Measurements from ENCODE around the gene PARVB. TPM values are rescaled to one million over a fixed set of nuclear protein-coding genes. Genes with fewer than 3 reads are reported as not detected.

The PARVB gene
- polyA plus RNA-seq, 3 donors from 2014 or later, result 1.8 to 3.8 (median 2.7) TPM

GRCh38 chr22:44026066-44026629, 2.0 kb downstream of the PARVB start:
- peaks cover 0 to 5% (median 0%) of the 10 kb centered on the region in 3 donors for H3K36me3 Mint-ChIP-seq
- H3K9me3 Mint-ChIP-seq, result no peaks in the 10 kb centered on the region
- peaks cover 28 to 29% of the 10 kb centered on the region in 2 donors for H3K4me1 Mint-ChIP-seq
- H3K27ac Mint-ChIP-seq, result peak overlapping the region in 4 of 6 donors; percentile 85 to 95 (median 91)
- peak overlapping the region; percentile 44 to 83 (median 73) for H3K4me3 Mint-ChIP-seq
- DNase-seq, result no peak
- peaks cover 1 to 13% (median 4%) of the 10 kb centered on the region in 3 donors for H3K27me3 Mint-ChIP-seq (ENCODE audit: low read depth in 3 of 3)

DNA sequence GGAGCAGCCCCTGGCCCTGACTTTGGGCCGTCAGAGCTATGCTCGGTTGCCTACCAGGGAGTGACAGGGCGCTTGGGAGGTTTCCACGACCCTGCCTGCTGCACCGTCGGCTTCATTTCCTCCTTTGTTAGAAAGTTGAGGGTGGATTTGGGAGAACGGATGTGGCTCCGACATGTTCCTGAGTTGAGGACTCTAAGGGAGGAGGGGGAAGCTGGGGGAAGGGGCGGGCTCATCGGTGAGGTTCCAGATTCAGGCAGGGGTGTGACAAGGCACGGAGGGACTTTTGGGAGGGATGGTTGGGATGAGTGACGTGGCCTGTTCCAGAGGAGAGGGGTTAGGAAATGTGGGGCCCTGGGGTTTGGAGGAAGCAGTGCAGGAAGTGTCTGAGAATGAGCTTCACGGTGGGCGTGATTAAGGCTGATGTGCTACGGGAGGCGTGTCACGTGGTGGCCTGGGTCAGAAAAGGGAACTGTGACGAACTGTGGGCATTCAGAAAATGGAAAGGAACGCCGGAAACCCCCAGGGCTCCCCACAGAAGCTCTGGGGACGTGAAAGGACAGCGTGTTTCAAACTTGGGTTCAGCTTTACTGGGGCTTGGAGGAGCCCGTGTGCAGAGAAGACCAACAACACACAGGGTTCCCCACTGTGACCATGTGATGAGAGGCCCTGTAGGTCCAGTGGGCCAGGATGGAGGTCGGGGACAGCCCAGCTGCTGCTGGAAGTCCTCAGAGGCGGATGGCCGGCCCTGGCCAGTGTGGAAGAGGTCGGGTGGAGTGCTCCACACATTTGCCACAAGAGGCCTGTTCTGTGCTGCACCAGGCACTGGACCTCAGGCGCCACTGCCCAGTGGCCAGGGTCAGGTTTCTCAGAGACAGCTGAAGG, 2.8 kb downstream of the PARVB start:
- H3K4me3 Mint-ChIP-seq, result peak overlapping the region; percentile 68 to 83 (median 79)
- peak; percentile 56 to 69 (median 56) for DNase-seq

GRCh38 chr22:44028091-44028490, 4.0 kb downstream of the PARVB start:
- Mint-ChIP-seq H3K36me3 (peaks cover 0 to 5% (median 0%) of the 10 kb centered on the region in 3 donors), H3K27ac (peak overlapping the region in 1 of 6 donors; percentile 95), H3K27me3 (ENCODE audit: low read depth in 3 of 3) (peaks cover 4 to 13% (median 6%) of the 10 kb centered on the region in 3 donors), H3K4me3 (peak overlapping the region in 1 of 5 donors; percentile 14), H3K9me3 (no peaks in the 10 kb centered on the region), H3K4me1 (peaks cover 28 to 30% of the 10 kb centered on the region in 2 donors)
- no peak for DNase-seq

More for the DNA sequence above, 2.8 kb downstream of the PARVB start:
- peaks cover 28 to 30% of the 10 kb centered on the region in 2 donors for H3K4me1 Mint-ChIP-seq
- H3K27me3 Mint-ChIP-seq (ENCODE audit: low read depth in 3 of 3), result peaks cover 4 to 13% (median 6%) of the 10 kb centered on the region in 3 donors
- no peaks in the 10 kb centered on the region for H3K9me3 Mint-ChIP-seq
- H3K27ac Mint-ChIP-seq, result peak overlapping the region; percentile 82 to 95 (median 90)
- H3K36me3 Mint-ChIP-seq, result peaks cover 0 to 5% (median 0%) of the 10 kb centered on the region in 3 donors

DNA sequence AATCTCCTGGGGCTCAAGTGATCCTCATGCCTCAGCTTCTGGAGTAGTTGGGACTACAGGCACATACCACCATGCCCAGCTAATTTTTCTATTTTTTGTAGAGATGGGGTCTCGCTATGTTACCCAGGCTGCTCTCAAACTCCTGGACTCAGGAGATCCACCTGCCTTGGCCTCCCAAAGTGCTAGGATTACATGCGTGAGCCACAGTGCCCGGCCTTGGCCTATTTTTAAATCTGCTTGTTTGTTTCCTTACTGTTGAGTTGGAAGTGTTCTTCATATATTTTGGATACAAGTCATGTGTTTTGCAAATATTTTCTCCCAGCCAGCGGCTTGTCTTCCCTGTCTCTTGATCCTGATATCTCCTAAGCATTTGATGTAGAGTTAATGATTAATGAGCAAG, 5.0 kb downstream of the PARVB start:
- Mint-ChIP-seq H3K4me1 (peaks cover 27 to 28% of the 10 kb centered on the region in 2 donors), H3K27ac (peak overlapping the region in 1 of 6 donors; percentile 42), H3K9me3 (no peaks in the 10 kb centered on the region), H3K4me3 (no peak overlapping the region), H3K27me3 (ENCODE audit: low read depth in 3 of 3) (peaks cover 4 to 13% (median 6%) of the 10 kb centered on the region in 3 donors), H3K36me3 (peaks cover 0 to 5% (median 0%) of the 10 kb centered on the region in 3 donors)
- no peak for DNase-seq

DNA sequence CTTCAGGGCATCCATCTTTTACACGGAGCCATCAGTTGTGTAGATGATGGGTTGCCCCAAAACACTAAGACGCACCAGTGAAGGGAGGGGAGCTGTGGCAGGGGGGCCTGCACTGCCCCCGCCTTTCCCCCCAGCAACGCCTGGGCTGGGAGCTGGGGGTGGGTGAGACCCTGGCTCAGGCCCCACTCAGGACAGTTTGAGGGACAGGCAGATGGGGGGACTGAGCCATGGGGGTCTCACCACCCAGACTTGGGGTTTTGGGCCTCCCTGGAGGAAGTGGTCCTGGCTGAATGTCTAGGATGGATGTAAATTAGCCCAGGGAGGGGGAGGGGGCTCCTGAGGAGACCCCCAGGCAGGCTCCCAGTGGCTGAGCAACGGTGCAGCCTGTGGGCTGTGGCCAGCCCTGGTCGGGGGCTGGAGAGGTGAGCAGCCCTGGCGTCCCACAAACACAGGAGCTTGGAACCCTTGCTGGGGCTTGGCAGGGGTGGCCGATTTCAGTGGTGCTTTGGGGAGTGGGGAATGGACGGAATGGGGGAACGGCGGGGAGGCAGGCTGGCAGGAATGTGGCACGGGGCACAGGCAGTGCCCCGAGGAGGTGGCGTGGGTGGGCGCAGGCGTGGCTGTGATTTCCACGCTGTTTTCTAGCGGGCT, 6.1 kb downstream of the PARVB start:
- H3K4me1 Mint-ChIP-seq, result peaks cover 23 to 24% of the 10 kb centered on the region in 2 donors
- no peak overlapping the region for H3K4me3 Mint-ChIP-seq
- peak overlapping the region in 1 of 6 donors; percentile 64 for H3K27ac Mint-ChIP-seq
- H3K36me3 Mint-ChIP-seq, result peaks cover 0 to 5% (median 0%) of the 10 kb centered on the region in 3 donors
- peaks cover 6 to 13% (median 7%) of the 10 kb centered on the region in 3 donors for H3K27me3 Mint-ChIP-seq (ENCODE audit: low read depth in 3 of 3)
- no peaks in the 10 kb centered on the region for H3K9me3 Mint-ChIP-seq
- DNase-seq, result no peak

- H3K36me3 Mint-ChIP-seq, result peaks cover 0 to 5% (median 0%) of the 10 kb centered on the region in 3 donors
- no peak for DNase-seq
- H3K4me3 Mint-ChIP-seq, result no peak overlapping the region
- H3K9me3 Mint-ChIP-seq, result no peaks in the 10 kb centered on the region
- peaks cover 18 to 20% of the 10 kb centered on the region in 2 donors for H3K4me1 Mint-ChIP-seq
- H3K27ac Mint-ChIP-seq, result peak overlapping the region in 1 of 6 donors; percentile 64
- peaks cover 6 to 13% (median 7%) of the 10 kb centered on the region in 3 donors for H3K27me3 Mint-ChIP-seq (ENCODE audit: low read depth in 3 of 3)
These were observed 6.6 kb downstream of the PARVB start for GRCh38 chr22:44030702-44031082.

- Mint-ChIP-seq H3K9me3 (no peaks in the 10 kb centered on the region), H3K4me3 (no peak overlapping the region), H3K27me3 (ENCODE audit: low read depth in 3 of 3) (peaks cover 6 to 8% (median 7%) of the 10 kb centered on the region in 3 donors), H3K4me1 (peaks cover 15 to 16% of the 10 kb centered on the region in 2 donors), H3K36me3 (peaks cover 0 to 5% (median 0%) of the 10 kb centered on the region in 3 donors), H3K27ac (no peak overlapping the region)
- DNase-seq, result no peak
These were observed 7.3 kb downstream of the PARVB start for GRCh38 chr22:44031158-44031952.

DNA sequence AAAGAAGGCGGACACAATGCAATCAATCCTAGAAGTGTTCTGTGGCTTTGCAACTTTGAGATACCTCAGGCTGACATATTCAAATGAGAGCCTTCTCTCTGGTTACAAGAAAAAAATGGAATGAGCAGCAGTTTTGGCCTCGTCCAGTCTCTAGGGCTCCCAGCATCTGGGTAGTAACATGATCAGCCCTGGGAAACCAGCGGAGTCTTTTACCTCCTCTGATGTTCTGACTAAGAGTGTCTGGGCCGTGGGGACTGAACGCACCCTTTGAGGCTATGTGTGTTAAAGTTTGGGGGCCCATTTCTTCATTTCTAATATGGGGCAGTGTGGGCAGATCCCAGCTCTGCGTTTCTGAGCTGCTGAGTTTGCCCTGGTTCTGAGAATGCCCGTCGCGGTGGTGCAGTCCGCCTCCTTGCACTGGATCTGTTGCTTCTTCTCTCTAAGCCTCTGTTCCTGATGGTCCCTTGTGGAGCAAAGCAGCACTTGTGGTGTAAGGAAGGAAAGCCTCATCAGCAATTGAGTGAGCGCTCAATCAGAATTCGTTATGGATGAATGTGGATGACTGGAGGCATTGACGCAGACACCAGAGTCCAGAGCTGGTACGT, 8.1 kb downstream of the PARVB start:
- Mint-ChIP-seq H3K27me3 (ENCODE audit: low read depth in 3 of 3) (peaks cover 2 to 11% (median 2%) of the 10 kb centered on the region in 3 donors), H3K4me3 (no peak overlapping the region), H3K4me1 (peaks cover 7% of the 10 kb centered on the region in 2 donors), H3K9me3 (no peaks in the 10 kb centered on the region), H3K27ac (no peak overlapping the region), H3K36me3 (no peaks in the 10 kb centered on the region)
- DNase-seq, result no peak

DNA sequence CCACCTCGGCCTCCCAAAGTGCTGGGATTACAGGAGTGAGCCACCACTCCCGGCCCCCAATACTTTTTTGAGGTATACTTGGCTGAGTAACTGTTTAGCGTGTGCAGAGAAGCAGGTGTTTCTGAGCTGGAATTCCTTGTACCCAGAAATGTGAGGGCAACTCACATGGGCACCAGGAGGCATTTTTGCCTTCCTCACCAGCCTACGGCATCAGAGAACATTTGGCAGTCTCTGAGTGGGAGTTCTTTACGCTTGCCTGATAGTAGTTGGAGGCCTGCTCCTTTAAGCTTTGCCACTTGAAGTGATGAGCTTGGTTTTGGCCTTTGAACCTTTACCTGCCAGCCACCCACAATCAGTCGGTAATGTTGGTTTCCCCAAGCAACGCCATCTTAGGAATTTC, 9.2 kb downstream of the PARVB start:
- DNase-seq, result no peak
- peaks cover 2% of the 10 kb centered on the region in 2 donors for H3K4me1 Mint-ChIP-seq
- H3K9me3 Mint-ChIP-seq, result no peaks in the 10 kb centered on the region
- H3K27ac Mint-ChIP-seq, result no peak overlapping the region
- no peaks in the 10 kb centered on the region for H3K36me3 Mint-ChIP-seq
- no peak overlapping the region for H3K4me3 Mint-ChIP-seq
- H3K27me3 Mint-ChIP-seq (ENCODE audit: low read depth in 3 of 3), result peaks cover 0 to 11% (median 2%) of the 10 kb centered on the region in 3 donors

DNA sequence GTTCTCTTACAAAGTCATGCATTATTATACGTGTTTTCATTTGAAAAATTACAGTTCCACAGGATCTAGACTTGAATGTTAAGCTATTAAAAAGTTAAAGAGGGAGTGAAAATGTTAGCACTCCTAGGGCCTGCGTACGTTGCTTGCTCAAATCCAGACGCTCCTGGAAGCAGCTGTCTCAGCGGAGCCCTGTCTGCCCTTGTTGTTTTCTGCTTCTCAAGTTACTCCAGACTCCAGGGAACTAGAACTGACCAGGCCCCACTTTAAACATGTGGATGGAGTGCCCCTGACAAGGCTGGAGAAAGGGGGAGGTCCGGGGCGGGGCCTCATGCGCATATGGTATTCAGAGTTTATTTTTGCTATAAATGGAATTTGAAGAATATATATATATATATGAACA, 9.6 kb downstream of the PARVB start:
- peaks cover 0 to 2% of the 10 kb centered on the region in 2 donors for H3K4me1 Mint-ChIP-seq
- DNase-seq, result no peak
- H3K27me3 Mint-ChIP-seq (ENCODE audit: low read depth in 3 of 3), result peaks cover 0 to 11% (median 2%) of the 10 kb centered on the region in 3 donors
- H3K36me3 Mint-ChIP-seq, result no peaks in the 10 kb centered on the region
- H3K4me3 Mint-ChIP-seq, result no peak overlapping the region
- H3K9me3 Mint-ChIP-seq, result no peaks in the 10 kb centered on the region
- no peak overlapping the region for H3K27ac Mint-ChIP-seq

DNA sequence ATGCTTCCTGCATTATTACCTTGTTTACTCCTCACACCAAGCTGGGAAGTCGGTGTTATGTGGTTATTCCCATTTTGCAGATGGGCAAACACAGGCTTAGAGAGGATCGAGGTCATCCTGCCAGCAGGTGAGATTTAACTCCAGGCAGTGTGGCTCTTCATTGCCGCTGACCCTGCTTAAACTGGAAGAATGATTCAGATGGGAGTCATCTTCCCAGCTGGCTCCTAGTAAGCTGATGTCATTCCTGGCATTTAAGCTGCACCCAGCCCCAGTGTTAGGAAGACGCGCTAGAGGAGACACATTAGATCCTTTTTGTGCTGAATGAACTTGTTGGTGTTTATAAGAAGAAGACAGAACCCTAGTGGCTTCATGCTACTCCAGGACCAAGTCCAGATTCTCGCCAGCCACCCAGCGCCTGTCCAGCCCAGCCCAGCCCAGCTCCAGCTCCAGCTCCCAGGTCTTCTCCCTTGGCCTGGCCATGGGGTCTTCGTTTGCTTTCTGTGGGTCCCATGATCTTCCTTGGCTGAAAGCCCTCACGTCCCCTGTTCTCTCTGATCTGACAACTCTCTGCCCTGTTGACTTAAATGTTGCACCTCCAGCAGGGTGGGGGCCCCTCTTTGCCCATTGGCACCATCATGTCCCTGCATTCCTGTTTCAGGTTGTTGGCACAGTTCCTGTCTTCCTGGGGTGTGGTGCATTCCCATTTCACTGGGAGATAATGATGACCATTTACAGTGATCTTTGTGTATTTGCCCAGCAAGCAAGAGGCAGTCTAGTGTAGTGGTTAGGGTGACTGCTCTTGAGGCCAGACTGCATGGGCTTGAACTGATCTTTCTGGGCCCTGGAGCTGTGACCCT, 13.6 kb downstream of the PARVB start:
- H3K4me3 Mint-ChIP-seq, result no peak overlapping the region
- H3K4me1 Mint-ChIP-seq, result no peaks in the 10 kb centered on the region

GRCh38 chr22:44039566-44040171, 15.6 kb downstream of the PARVB start:
- H3K9me3 Mint-ChIP-seq, result no peaks in the 10 kb centered on the region

More for the DNA sequence above, 13.6 kb downstream of the PARVB start:
- DNase-seq, result no peak
- no peaks in the 10 kb centered on the region for H3K9me3 Mint-ChIP-seq
- H3K27me3 Mint-ChIP-seq (ENCODE audit: low read depth in 3 of 3), result peaks cover 0 to 9% (median 0%) of the 10 kb centered on the region in 3 donors
- H3K36me3 Mint-ChIP-seq, result no peaks in the 10 kb centered on the region
- H3K27ac Mint-ChIP-seq, result no peak overlapping the region

More at GRCh38 chr22:44039566-44040171, 15.6 kb downstream of the PARVB start:
- H3K27ac Mint-ChIP-seq, result no peak overlapping the region
- peaks cover 1 to 9% (median 2%) of the 10 kb centered on the region in 3 donors for H3K27me3 Mint-ChIP-seq (ENCODE audit: low read depth in 3 of 3)
- H3K36me3 Mint-ChIP-seq, result no peaks in the 10 kb centered on the region
- no peak for DNase-seq
- no peaks in the 10 kb centered on the region for H3K4me1 Mint-ChIP-seq
- H3K4me3 Mint-ChIP-seq, result no peak overlapping the region

Measured in immature natural killer cell (primary cell).